Measurements from ENCODE around the gene ING3. TPM values are rescaled to one million over a fixed set of nuclear protein-coding genes. Genes with fewer than 3 reads are reported as not detected.

The ING3 gene
- total and polyA plus RNA-seq, 2 donors (not counting 3 experiments of a cell fraction or from before 2014, with no cell fraction given): 8.7 to 19.6 TPM

GRCh38 chr7:121019018-121019417, 68.4 kb downstream of the ING3 start:
- no peaks in the 10 kb centered on the region for H4K20me1 ChIP-seq (replicated peaks; ENCODE audit: control insufficient read depth, extremely low read depth, insufficient read depth, low read length)
- H3K27ac ChIP-seq (ENCODE audit: insufficient read depth, low read depth, low read length): no peak overlapping the region
- dilution Hi-C loops (cut with MboI; ENCODE audit: extremely low pct_ligation_motif_present, low sequenced_read_pairs): no loop called here
- no peak overlapping the region for H3K9ac ChIP-seq (replicated peaks; ENCODE audit: extremely low read depth, insufficient read depth, low read length)
- TF ChIP-seq JUN (IDR thresholded peaks at IDR 0.05; ENCODE audit: borderline replicate concordance, insufficient read depth, insufficient read length, low read depth) (no peak), POLR2A (IDR thresholded peaks at IDR 0.05; ENCODE audit: low read depth, low read length) (no peak)
- H3K4me1 ChIP-seq (ENCODE audit: control insufficient read depth, extremely low read depth, insufficient read depth, low read length): peaks cover 20% of the 10 kb centered on the region
- H3K4me2 ChIP-seq (ENCODE audit: insufficient read depth, low read length): no peak overlapping the region
- no peaks in the 10 kb centered on the region for H3K9me1 ChIP-seq (replicated peaks; ENCODE audit: control insufficient read depth, extremely low read depth, insufficient read depth, low read length)
- H3K9me3 ChIP-seq (replicated peaks; ENCODE audit: control insufficient read depth, insufficient read depth, low read length): no peaks in the 10 kb centered on the region
- H2AFZ ChIP-seq (ENCODE audit: low read depth, low read length): no peak overlapping the region
- intact Hi-C loops (cut with micrococcal nuclease): loop anchor here (2.0 kb wide), 1 partner anchor 68 kb away; the partner anchor contains the start of gene ING3
- FAIRE-seq: no peak
- ChIA-PET CTCF (no interaction called here), POLR2A (no interaction called here)
- H3K4me3 ChIP-seq (replicated peaks in 1 of 3; ENCODE audit: insufficient read depth in 1 of 3, low read depth in 1 of 3, low read length in 3 of 3): no peak overlapping the region
- no peaks in the 10 kb centered on the region for H3K27me3 ChIP-seq (ENCODE audit: control insufficient read depth in 2 of 2, insufficient read depth in 2 of 2, low read length in 2 of 2)
- no peaks in the 10 kb centered on the region for H3K36me3 ChIP-seq (ENCODE audit: control insufficient read depth in 2 of 2, extremely low read depth in 1 of 2, insufficient read depth in 2 of 2, low read length in 2 of 2)
- BruUV-seq (replicated peaks): no TSS peak
- no peaks in the 10 kb centered on the region for H3K79me2 ChIP-seq (ENCODE audit: control insufficient read depth, insufficient read depth, low read length)
- DNase-seq (ENCODE audit: low read depth, low spot score): no peak

GRCh38 chr7:121020249-121020988, 69.8 kb downstream of the ING3 start:
- Histone ChIP-seq H3K36me3 (ENCODE audit: control insufficient read depth in 2 of 2, extremely low read depth in 1 of 2, insufficient read depth in 2 of 2, low read length in 2 of 2) (no peaks in the 10 kb centered on the region), H2AFZ (ENCODE audit: low read depth, low read length) (no peak overlapping the region), H3K27ac (ENCODE audit: insufficient read depth, low read depth, low read length) (peak overlapping the region; percentile 50), H3K9ac (replicated peaks; ENCODE audit: extremely low read depth, insufficient read depth, low read length) (peak overlapping the region; percentile 26), H3K4me2 (ENCODE audit: insufficient read depth, low read length) (peak overlapping the region; percentile 73), H3K4me3 (replicated peaks in 1 of 3; ENCODE audit: insufficient read depth in 1 of 3, low read depth in 1 of 3, low read length in 3 of 3) (no peak overlapping the region), H3K4me1 (ENCODE audit: control insufficient read depth, extremely low read depth, insufficient read depth, low read length) (peaks cover 23% of the 10 kb centered on the region), H3K79me2 (ENCODE audit: control insufficient read depth, insufficient read depth, low read length) (no peaks in the 10 kb centered on the region), H3K9me3 (replicated peaks; ENCODE audit: control insufficient read depth, insufficient read depth, low read length) (no peaks in the 10 kb centered on the region), H4K20me1 (replicated peaks; ENCODE audit: control insufficient read depth, extremely low read depth, insufficient read depth, low read length) (no peaks in the 10 kb centered on the region), H3K9me1 (replicated peaks; ENCODE audit: control insufficient read depth, extremely low read depth, insufficient read depth, low read length) (no peaks in the 10 kb centered on the region), H3K27me3 (ENCODE audit: control insufficient read depth in 2 of 2, insufficient read depth in 2 of 2, low read length in 2 of 2) (no peaks in the 10 kb centered on the region)
- ChIA-PET POLR2A (no interaction called here), CTCF (interaction anchor here (1.0 to 2.1 kb wide), 2 partner anchors 21 to 32 kb away, joined by 3 to 10 read pairs; partner anchors contain the start of gene CPED1)
- peak; percentile 85 for DNase-seq (ENCODE audit: low read depth, low spot score)
- no peak for TF ChIP-seq POLR2AphosphoS5 (IDR thresholded peaks at IDR 0.05; ENCODE audit: insufficient read depth, low read depth, low read length)
- peak; percentile 63 for TF ChIP-seq JUN (IDR thresholded peaks at IDR 0.05; ENCODE audit: borderline replicate concordance, insufficient read depth, insufficient read length, low read depth)
- peak; percentile 73 for TF ChIP-seq FOS (IDR thresholded peaks at IDR 0.05; ENCODE audit: borderline replicate concordance, insufficient read depth, low read length)
- no peak for TF ChIP-seq MYC (IDR thresholded peaks at IDR 0.05; ENCODE audit: low read depth, low read length)
- no TSS peak for BruUV-seq (replicated peaks)
- FAIRE-seq: no peak
- dilution Hi-C loops (cut with MboI; ENCODE audit: extremely low pct_ligation_motif_present, low sequenced_read_pairs): no loop called here
- intact Hi-C loops (cut with micrococcal nuclease): loop anchor here (1.0 to 2.0 kb wide), 2 partner anchors 32 to 164 kb away; partner anchors contain the start of gene CPED1
